Umbilical cord (tissue), 2 donors: ENCODE results near the gene CNTN6. TPM values are rescaled to one million over a fixed set of nuclear protein-coding genes. Genes with fewer than 3 reads are reported as not detected.

Experiments
- DNase-seq: peaks from one replicate; pipeline ENCODE4 v3.0.0-alpha.2; 2015; ENCODE audit warnings: low spot score
- total RNA-seq: library from RNA; depleted of rRNA; stranded (reverse); fragments of >200 nt; gene quantifications from one replicate; pipeline ENCODE4 v1.2.3, GENCODE V29; 2014; ENCODE audit warnings: low replicate concordance; ENCODE audit not compliant: insufficient read depth

Gene CNTN6
- total RNA-seq, 1 donor from 2014 or later: 53.9 TPM

DNA sequence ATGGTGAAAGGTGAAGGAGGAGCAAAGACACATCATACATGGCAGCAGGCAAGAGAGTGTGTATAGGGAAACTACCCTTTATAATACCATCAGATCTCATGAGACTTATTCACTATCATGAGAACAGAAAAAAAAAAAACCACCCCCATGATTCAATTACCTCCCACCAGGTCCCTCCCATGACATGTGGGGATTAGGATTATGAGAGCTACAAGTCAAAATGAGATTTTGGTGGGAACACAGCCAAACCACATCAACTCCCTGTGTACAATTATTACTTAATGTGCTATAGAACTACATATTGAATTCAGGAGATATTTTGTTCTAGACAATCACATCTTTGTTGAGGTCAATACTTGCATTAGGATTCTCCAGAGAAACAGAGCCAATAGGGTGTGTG, 313.4 kb downstream of the CNTN6 start:
- DNase-seq: no peak

DNA sequence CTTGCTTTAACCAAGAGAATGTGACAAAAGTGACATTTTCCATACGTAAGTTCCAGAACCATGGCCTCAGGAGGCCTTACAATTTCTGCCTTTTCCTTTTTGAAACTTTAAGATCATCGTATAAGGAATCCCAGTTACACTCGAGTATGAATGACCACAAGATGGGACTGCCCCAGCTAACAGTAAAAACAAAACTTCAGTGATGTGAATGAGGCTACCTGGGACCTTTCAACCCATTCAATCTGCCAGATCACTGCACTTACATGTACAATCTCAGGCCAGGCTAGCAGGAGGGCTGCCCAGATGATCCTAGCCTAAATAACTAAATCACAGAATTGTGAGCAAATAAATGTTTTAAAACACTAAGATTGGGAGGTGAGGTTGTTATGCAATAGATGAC, 328.8 kb downstream of the CNTN6 start:
- DNase-seq: no peak

DNA sequence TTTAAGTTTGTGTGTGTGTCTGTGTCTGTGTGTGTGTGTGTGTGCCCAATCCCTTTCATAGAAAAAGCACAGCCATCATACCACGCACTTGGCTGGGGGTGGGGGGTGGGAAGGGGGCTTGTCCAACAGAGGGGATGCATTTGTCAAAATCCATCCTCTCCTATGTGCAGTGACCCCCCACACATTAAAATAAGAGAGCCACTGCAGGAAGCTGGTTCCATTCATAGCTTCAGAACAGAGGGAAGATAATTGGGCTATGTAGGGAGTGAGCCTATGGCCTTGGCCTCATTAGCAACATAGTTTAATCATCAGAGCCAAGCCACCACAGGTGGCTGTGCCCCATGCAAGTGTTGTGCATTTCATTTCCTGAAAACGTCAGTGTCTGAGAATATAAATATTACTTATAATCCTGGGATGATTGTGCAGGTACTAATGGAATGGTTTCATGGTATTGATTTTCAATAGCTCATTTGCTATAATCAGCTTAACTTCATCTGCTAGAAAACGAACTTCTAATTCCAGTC, 330.8 kb downstream of the CNTN6 start:
- no peak for DNase-seq

DNA sequence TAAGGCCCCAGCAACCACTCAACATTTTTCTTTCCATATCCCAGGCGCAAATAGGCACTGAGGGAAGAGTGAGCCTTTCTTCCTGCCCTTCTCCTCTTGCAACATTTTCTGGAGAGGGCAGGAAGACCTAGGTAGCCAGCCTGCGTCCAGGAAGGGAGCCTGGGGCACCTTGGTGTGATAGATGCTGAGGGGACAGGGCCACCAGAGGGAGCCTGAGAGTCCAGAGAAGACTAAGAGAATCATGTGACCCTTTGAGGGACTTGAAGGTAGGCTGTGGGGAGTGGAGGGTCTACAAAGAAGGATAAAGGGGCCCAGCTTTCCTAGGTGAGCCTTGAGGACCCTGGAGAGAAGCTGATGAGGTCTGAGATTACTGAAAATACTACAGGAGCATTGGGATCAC, 346.6 kb downstream of the CNTN6 start:
- no peak for DNase-seq

DNA sequence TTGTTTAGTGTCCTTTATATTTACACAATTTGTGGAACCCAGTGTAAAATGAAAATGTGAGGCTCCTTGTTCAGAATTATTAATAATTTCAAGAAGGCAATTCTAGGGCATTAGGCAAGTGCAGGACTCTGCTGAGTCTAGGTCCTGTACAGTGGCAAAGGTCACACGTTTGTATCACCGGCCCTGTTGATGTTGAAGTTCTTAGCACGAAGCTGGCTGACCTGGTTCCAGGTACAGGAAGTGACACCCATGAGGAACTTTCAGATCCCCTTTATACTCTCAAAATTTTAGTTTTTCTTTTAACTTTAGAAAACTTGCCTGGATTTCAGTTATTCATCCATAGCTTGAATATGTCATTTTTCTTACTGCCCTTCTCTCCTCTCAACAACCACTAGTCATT, 349.4 kb downstream of the CNTN6 start:
- no peak for DNase-seq

DNA sequence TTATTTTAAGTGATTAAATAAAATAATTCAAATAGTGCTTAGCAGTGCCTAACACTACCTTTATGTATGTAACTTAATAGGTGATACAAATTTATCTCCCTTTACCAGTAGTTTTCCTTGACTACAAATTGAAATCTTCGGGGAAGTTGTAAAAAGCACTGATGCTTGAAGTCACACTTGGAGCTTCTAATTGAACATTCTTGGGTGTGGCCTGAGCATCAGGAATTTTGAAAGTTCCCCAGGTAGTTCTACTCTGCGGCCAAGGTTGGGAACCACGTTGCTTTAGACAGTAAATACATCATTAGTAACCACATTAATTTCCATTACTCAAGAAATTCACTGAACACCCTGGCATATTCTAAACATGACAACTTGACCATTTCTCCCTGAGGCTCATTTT, 351.4 kb downstream of the CNTN6 start:
- no peak for DNase-seq

DNA sequence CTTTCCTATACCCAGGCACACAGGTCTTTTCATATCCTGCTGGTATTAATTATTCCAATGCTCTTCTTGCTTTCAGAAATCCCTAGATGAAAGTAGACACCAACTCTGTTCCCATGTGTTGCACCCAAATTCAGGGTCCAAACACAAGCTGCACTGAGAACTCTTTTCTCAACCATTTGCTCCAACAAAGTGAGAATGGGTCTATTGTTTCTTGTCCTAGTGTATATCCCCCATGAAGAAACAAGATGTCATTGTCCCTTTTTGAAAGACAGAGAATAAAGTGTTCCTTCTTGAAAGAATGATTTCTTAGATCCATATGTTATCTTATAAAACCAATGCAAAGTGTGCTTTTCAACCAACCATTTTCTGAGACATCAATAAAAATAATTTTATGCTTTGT, 353.7 kb downstream of the CNTN6 start:
- no peak for DNase-seq

DNA sequence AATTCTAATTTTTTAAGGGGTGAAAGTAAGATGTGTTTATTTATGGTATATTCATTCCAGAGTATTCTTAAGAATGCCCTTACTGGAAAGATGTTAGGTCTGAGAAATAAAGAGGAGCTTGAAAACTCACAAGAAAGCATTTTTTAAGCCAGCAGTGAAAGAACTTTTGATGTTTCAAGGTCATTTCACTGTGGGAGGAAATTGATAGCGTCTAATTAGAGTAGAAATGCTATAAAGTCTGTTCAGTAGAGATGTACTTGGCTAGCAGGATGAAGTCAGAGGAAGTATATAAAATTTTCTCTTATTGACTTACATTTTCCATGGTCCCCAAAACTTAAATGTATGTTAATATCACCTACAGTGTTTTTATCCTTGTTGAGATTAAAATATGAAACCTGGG, 354.6 kb downstream of the CNTN6 start:
- no peak for DNase-seq

DNA sequence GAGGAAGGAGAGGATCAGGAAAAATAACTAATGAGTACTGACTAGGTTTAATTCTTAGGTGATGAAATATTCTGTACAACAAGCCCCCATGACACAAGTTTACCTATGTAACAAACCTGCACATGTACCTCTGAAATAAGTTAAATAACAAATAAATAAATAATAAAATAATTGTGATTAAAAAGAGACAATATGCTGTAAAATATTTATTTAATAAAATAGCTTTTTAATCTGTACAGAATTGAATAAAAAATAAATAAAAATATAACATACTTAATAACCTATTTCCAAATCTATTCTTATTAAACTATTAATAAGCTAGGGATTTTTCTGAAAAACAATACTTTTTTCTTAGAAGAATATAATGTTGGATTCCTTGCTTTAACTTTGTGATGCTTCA, 355.6 kb downstream of the CNTN6 start:
- no peak for DNase-seq
